Gastrocnemius medialis (tissue), 4 donors: Measurements from ENCODE around the gene NFATC3.

Experiments used
- CTCF ChIP-seq, 5 experiments: fragments of 450-650 bp in 3 of 5; fragments of 200-600 bp in 2 of 5; sonication (generic) in 2 of 5; IDR thresholded peaks in 4 of 5; conservative IDR thresholded peaks in 1 of 5; 1 replicate in 4 of 5; 2 replicates in 1 of 5; pipeline ENCODE4 v1.5.1; 2016 to 2019; ENCODE audit warnings: antibody characterized with exemption in 5 of 5, mild to moderate bottlenecking in 3 of 5, moderate library complexity in 3 of 5
- POLR2A ChIP-seq, 2 donors: fragments of 450-650 bp; IDR thresholded peaks; one replicate each; pipeline ENCODE4 v1.6.1; 2017; ENCODE audit warnings: antibody characterized with exemption in 2 of 2, mild to moderate bottlenecking in 2 of 2, moderate library complexity in 2 of 2

DNA sequence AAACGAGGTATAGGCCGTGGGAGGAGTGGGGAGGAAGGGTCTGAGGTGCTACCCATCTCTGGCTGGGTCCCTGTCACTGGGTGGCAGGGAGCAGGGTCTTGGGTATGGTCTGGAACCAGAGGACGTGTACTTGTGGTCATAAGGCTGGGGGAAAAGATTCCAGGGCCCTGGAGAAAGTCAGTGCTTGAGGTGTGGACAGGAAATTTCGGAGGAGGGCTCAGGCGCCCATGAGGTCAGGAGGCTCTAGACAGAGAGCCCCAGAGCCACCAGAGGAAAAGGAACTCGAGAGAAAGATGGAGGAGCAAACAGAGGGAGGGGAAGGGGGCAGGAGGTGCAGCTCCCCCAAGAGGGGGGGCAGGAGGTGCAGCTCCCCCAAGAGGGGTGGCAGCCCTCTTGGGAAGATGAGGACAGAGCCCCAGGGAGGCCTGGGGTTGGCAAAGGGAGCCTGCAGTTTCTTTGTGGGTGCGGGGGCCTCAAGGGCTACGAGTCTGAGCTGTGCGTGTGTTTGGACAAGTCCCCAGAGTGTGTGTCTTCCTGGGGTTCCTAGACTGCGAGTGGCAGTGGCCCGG, 178.5 kb downstream of the NFATC3 start:
- TF ChIP-seq POLR2A (IDR thresholded peaks at IDR 0.05) (no peak), CTCF (IDR thresholded peaks at IDR 0.05 in 4 of 5, conservative IDR thresholded peaks at IDR 0.05 in 1 of 5) (no peak)
